CD8-positive, alpha-beta memory T cell (primary cell): ENCODE measurements around the gene B9D1. TPM values are rescaled to one million over a fixed set of nuclear protein-coding genes. Genes with fewer than 3 reads are reported as not detected.

Experiments
- CTCF ChIA-PET: fragments of 350-600 bp; sonication (Branson Sonifier 250); formaldehyde crosslinking; loops from one replicate; lab custom pipeline; 2021; ENCODE audit warnings: antibody characterized with exemption; lab: Charles Lee
- POLR2A ChIA-PET: fragments of 350-600 bp; sonication (Branson Sonifier 250); formaldehyde crosslinking; loops from one replicate; lab custom pipeline; 2021; ENCODE audit warnings: antibody characterized with exemption; lab: Charles Lee
- DNase-seq, 5 donors: peaks; one replicate each; pipeline versions ENCODE4 v3.0.0 to v3.0.0-alpha.2; 2020 to 2022; ENCODE audit warnings: mixed read lengths in 1 of 5
- H3K27ac ChIP-seq: one replicate; pipeline ENCODE4 v1.7.0; 2013; ENCODE audit warnings: low read depth, mild to moderate bottlenecking, low read length, moderate library complexity
- H3K27me3 ChIP-seq: 2 replicates; pipeline ENCODE4 v1.7.0; 2013; ENCODE audit warnings: low read length, mild to moderate bottlenecking; ENCODE audit not compliant: insufficient read depth, poor library complexity, severe bottlenecking
- H3K36me3 ChIP-seq: 2 replicates; pipeline ENCODE4 v1.7.0; 2013; ENCODE audit warnings: mild to moderate bottlenecking, low read length, moderate library complexity; ENCODE audit not compliant: insufficient read depth
- H3K4me1 ChIP-seq: 2 replicates; pipeline ENCODE4 v1.7.0; 2013; ENCODE audit warnings: mild to moderate bottlenecking, low read length, moderate library complexity; ENCODE audit not compliant: insufficient read depth
- H3K4me3 ChIP-seq: 2 replicates; pipeline ENCODE4 v1.7.0; 2013; ENCODE audit warnings: mild to moderate bottlenecking, low read length
- H3K9me3 ChIP-seq: 2 replicates; pipeline ENCODE4 v1.7.0; 2013; ENCODE audit warnings: mild to moderate bottlenecking, low read length
- H3K27ac Mint-ChIP-seq, 8 donors: one replicate each; pipeline ENCODE4 v1.8.0; 2020 to 2021; ENCODE audit warnings: mixed read lengths in 8 of 8, mild to moderate bottlenecking in 6 of 8, inconsistent platforms in 3 of 8, moderate library complexity in 3 of 8
- H3K27me3 Mint-ChIP-seq, 2 donors: one replicate each; pipeline ENCODE4 v1.8.0; 2020 to 2021; ENCODE audit warnings: mixed read lengths in 2 of 2, mild to moderate bottlenecking in 1 of 2, moderate library complexity in 1 of 2
- H3K36me3 Mint-ChIP-seq, 3 donors: one replicate each; pipeline ENCODE4 v1.8.0; 2020 to 2021; ENCODE audit warnings: mixed read lengths in 3 of 3, inconsistent platforms in 1 of 3, mild to moderate bottlenecking in 1 of 3
- H3K4me1 Mint-ChIP-seq, 3 donors: one replicate each; pipeline ENCODE4 v1.8.0; 2020 to 2021; ENCODE audit warnings: mixed read lengths in 3 of 3, inconsistent platforms in 1 of 3, mild to moderate bottlenecking in 1 of 3
- H3K4me3 Mint-ChIP-seq, 7 donors: one replicate each; pipeline ENCODE4 v1.8.0; 2020 to 2021; ENCODE audit warnings: mixed read lengths in 7 of 7, mild to moderate bottlenecking in 6 of 7, moderate library complexity in 4 of 7, inconsistent platforms in 2 of 7
- H3K9me3 Mint-ChIP-seq, 5 donors: one replicate each; pipeline ENCODE4 v1.8.0; 2020 to 2022; ENCODE audit warnings: mixed read lengths in 5 of 5, mild to moderate bottlenecking in 3 of 5, moderate library complexity in 2 of 5, inconsistent platforms in 1 of 5
- polyA plus RNA-seq: library from polyadenylated mRNA; unstranded; fragments of 300-500 nt; fragmentation: Illumina TruSeq; gene quantifications from one replicate; pipeline ENCODE4 v1.2.3, GENCODE V29; 2021
- total RNA-seq, 2 experiments: library from RNA; stranded (reverse); gene quantifications; one replicate each; pipeline ENCODE4 v1.2.3, GENCODE V29; 2021

B9D1 gene
- total and polyA plus RNA-seq, 3 experiments from 2014 or later: 0.67 to 6.8 (median 4.8) TPM

DNA sequence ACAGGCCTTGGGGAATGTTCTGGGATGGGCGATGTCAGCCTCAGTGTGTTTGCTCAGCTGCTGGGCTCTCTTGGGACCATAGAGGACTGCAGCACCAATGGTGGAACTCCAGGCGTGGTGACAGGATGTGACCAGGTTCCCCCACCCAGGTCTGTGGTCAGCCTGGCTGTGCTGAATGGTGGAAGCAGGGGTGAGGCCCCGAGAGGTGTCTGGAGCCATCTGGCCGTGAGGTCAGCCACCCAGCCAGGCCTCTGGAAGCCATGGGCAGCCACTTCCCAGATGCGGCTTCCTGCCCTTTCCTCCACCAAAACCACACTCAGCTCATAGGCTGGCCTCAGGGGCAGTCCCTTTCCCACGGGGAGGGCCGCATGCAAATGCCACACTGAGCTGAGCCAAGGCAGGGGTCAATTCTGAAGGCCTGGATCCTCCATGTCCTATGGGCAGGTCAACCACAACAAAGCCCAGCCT, 8.0 kb upstream of the B9D1 start:
- Histone ChIP-seq H3K27ac (no peak overlapping the region), H3K4me1 (peaks cover 44% of the 10 kb centered on the region), H3K9me3 (no peaks in the 10 kb centered on the region), H3K36me3 (no peaks in the 10 kb centered on the region), H3K4me3 (peak overlapping the region; percentile 3), H3K27me3 (no peaks in the 10 kb centered on the region)
- H3K36me3 Mint-ChIP-seq: no peaks in the 10 kb centered on the region
- ChIA-PET CTCF (interaction anchor here (0.7 to 3.7 kb wide), 3 partner anchors 32 to 396 kb away, joined by 3 to 15 read pairs (median 4); no protein-coding TSS in a partner anchor), POLR2A (interaction anchor here (1.7 kb wide), 1 partner anchor 8 kb away, joined by 5 read pairs; the partner anchor contains the start of gene MAPK7)
- peak overlapping the region; percentile 48 to 85 (median 83) for H3K4me3 Mint-ChIP-seq
- no peaks in the 10 kb centered on the region for H3K9me3 Mint-ChIP-seq
- H3K27me3 Mint-ChIP-seq: peaks cover 0 to 2% of the 10 kb centered on the region in 2 donors
- DNase-seq: peak in 1 of 5 donors; percentile 48
- peaks cover 48 to 52% (median 50%) of the 10 kb centered on the region in 3 donors for H3K4me1 Mint-ChIP-seq
- H3K27ac Mint-ChIP-seq: peak overlapping the region; percentile 85 to 96 (median 95)

DNA sequence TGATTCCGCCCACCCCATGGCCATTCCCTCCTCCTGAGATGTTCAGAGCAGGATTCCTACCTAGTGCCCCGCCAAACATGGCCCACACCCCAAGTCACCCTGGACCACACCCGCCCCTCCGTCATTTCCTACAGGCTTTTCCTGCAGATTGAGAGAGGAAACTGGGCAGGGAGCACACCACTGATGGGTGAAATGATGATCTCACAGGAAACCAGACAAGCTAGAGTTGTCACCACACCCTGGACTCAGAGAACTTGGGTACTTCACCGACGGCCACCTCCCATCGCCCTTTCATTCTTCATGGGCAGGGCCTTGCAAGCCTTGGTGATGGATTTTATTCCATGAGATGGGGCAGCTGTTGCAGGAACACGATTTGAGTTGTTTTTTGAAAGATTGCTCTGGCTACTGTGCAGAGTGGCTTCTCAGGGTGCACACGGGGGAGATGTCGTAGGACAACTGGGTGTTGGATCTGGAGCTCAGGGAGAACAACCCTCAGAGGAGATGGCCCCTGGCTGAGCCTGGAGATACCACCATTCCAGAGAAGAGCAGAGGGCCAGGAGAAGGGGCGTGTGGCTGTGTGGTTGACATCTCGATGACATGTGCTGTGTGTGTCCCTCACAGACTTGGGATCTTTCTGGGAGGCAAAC, 7.4 kb upstream of the B9D1 start:
- Histone ChIP-seq H3K4me1 (peaks cover 44% of the 10 kb centered on the region), H3K36me3 (no peaks in the 10 kb centered on the region), H3K4me3 (peak overlapping the region; percentile 3), H3K9me3 (no peaks in the 10 kb centered on the region), H3K27me3 (no peaks in the 10 kb centered on the region), H3K27ac (no peak overlapping the region)
- peak overlapping the region; percentile 45 to 85 (median 83) for H3K4me3 Mint-ChIP-seq
- peaks cover 47 to 52% (median 50%) of the 10 kb centered on the region in 3 donors for H3K4me1 Mint-ChIP-seq
- peak in 4 of 5 donors; percentile 13 to 66 (median 36) for DNase-seq
- H3K27ac Mint-ChIP-seq: peak overlapping the region; percentile 85 to 96 (median 95)
- H3K27me3 Mint-ChIP-seq: peaks cover 0 to 2% of the 10 kb centered on the region in 2 donors
- POLR2A ChIA-PET: interaction anchor here (1.7 kb wide), 1 partner anchor 8 kb away, joined by 5 read pairs; the partner anchor contains the start of gene MAPK7
- no peaks in the 10 kb centered on the region for H3K36me3 Mint-ChIP-seq
- H3K9me3 Mint-ChIP-seq: no peaks in the 10 kb centered on the region
- CTCF ChIA-PET: interaction anchor here (1.2 to 3.7 kb wide), 2 partner anchors 32 to 77 kb away, joined by 4 to 15 read pairs; no protein-coding TSS in a partner anchor

- Mint-ChIP-seq H3K27me3 (peaks cover 0 to 2% of the 10 kb centered on the region in 2 donors), H3K27ac (peak overlapping the region; percentile 15 to 96 (median 92)), H3K36me3 (no peaks in the 10 kb centered on the region), H3K4me3 (peak overlapping the region; percentile 20 to 85 (median 72)), H3K4me1 (peaks cover 44 to 46% (median 46%) of the 10 kb centered on the region in 3 donors), H3K9me3 (no peaks in the 10 kb centered on the region)
- no peak overlapping the region for H3K4me3 ChIP-seq
- peaks cover 44% of the 10 kb centered on the region for H3K4me1 ChIP-seq
- H3K9me3 ChIP-seq: no peaks in the 10 kb centered on the region
- DNase-seq: peak in 1 of 5 donors; percentile 39
- POLR2A ChIA-PET: interaction anchor here (1.7 kb wide), 1 partner anchor 9 kb away, joined by 5 read pairs; the partner anchor contains the start of gene MAPK7
- CTCF ChIA-PET: interaction anchor here (0.8 to 3.7 kb wide), 3 partner anchors 8 to 78 kb away, joined by 3 to 15 read pairs (median 4); partner anchors contain the start of gene MAPK7
- no peaks in the 10 kb centered on the region for H3K27me3 ChIP-seq
- no peak overlapping the region for H3K27ac ChIP-seq
- H3K36me3 ChIP-seq: no peaks in the 10 kb centered on the region
Observed at GRCh38 chr17:19369107-19369778, 6.7 kb upstream of the B9D1 start.

- POLR2A ChIA-PET: no interaction called here
- peaks cover 0 to 2% of the 10 kb centered on the region in 2 donors for H3K27me3 Mint-ChIP-seq
- peak overlapping the region in 7 of 8 donors; percentile 4 to 96 (median 58) for H3K27ac Mint-ChIP-seq
- DNase-seq: peak in 1 of 5 donors; percentile 13
- Histone ChIP-seq H3K27me3 (no peaks in the 10 kb centered on the region), H3K4me3 (no peak overlapping the region), H3K4me1 (peaks cover 44% of the 10 kb centered on the region), H3K9me3 (no peaks in the 10 kb centered on the region), H3K27ac (no peak overlapping the region), H3K36me3 (no peaks in the 10 kb centered on the region)
- no peaks in the 10 kb centered on the region for H3K36me3 Mint-ChIP-seq
- H3K9me3 Mint-ChIP-seq: no peaks in the 10 kb centered on the region
- CTCF ChIA-PET: interaction anchor here (0.8 to 3.7 kb wide), 2 partner anchors 10 to 79 kb away, joined by 3 to 15 read pairs; partner anchors contain the start of gene MAPK7
- no peak overlapping the region for H3K4me3 Mint-ChIP-seq
- H3K4me1 Mint-ChIP-seq: peaks cover 41 to 46% (median 43%) of the 10 kb centered on the region in 3 donors
Observed at GRCh38 chr17:19368229-19368628, 5.7 kb upstream of the B9D1 start.

- POLR2A ChIA-PET: no interaction called here
- Histone ChIP-seq H3K27me3 (no peaks in the 10 kb centered on the region), H3K36me3 (no peaks in the 10 kb centered on the region), H3K4me1 (peaks cover 35% of the 10 kb centered on the region), H3K27ac (no peak overlapping the region), H3K9me3 (no peaks in the 10 kb centered on the region), H3K4me3 (no peak overlapping the region)
- DNase-seq: peak in 1 of 5 donors; percentile 12
- Mint-ChIP-seq H3K27me3 (peaks cover 0 to 2% of the 10 kb centered on the region in 2 donors), H3K9me3 (no peaks in the 10 kb centered on the region), H3K4me1 (peaks cover 37 to 45% (median 40%) of the 10 kb centered on the region in 3 donors), H3K36me3 (peaks cover 0 to 2% (median 0%) of the 10 kb centered on the region in 3 donors), H3K4me3 (no peak overlapping the region), H3K27ac (peak overlapping the region in 5 of 8 donors; percentile 32 to 77 (median 64))
- CTCF ChIA-PET: interaction anchor here (0.7 to 8.0 kb wide), 3 partner anchors 11 to 81 kb away, joined by 3 to 152 read pairs (median 118); partner anchors contain the start of gene MAPK7
Observed at GRCh38 chr17:19366637-19366972, 4.1 kb upstream of the B9D1 start.

GRCh38 chr17:19365833-19366636, 3.5 kb upstream of the B9D1 start:
- H3K27ac Mint-ChIP-seq: peak overlapping the region in 5 of 8 donors; percentile 20 to 72 (median 38)
- H3K27me3 Mint-ChIP-seq: peaks cover 0 to 2% of the 10 kb centered on the region in 2 donors

GRCh38 chr17:19365499-19365817, 2.9 kb upstream of the B9D1 start:
- H3K4me1 Mint-ChIP-seq: peaks cover 31 to 38% (median 32%) of the 10 kb centered on the region in 3 donors
- DNase-seq: peak in 1 of 5 donors; percentile 36
- H3K9me3 Mint-ChIP-seq: no peaks in the 10 kb centered on the region
- CTCF ChIA-PET: interaction anchor here (1.3 to 8.0 kb wide), 4 partner anchors 11 to 401 kb away, joined by 5 to 152 read pairs (median 64); partner anchors contain the start of gene MAPK7
- no peak overlapping the region for H3K4me3 Mint-ChIP-seq
- H3K27me3 Mint-ChIP-seq: peaks cover 0 to 2% of the 10 kb centered on the region in 2 donors
- H3K27ac Mint-ChIP-seq: peak overlapping the region in 2 of 8 donors; percentile 14 to 32
- no peaks in the 10 kb centered on the region for H3K27me3 ChIP-seq
- no peak overlapping the region for H3K27ac ChIP-seq
- H3K36me3 Mint-ChIP-seq: peaks cover 0 to 2% (median 0%) of the 10 kb centered on the region in 3 donors
- H3K4me1 ChIP-seq: peaks cover 24% of the 10 kb centered on the region
- no peaks in the 10 kb centered on the region for H3K9me3 ChIP-seq
- POLR2A ChIA-PET: no interaction called here
- H3K4me3 ChIP-seq: no peak overlapping the region
- H3K36me3 ChIP-seq: no peaks in the 10 kb centered on the region

More at GRCh38 chr17:19365833-19366636, 3.5 kb upstream of the B9D1 start:
- Histone ChIP-seq H3K4me3 (no peak overlapping the region), H3K9me3 (no peaks in the 10 kb centered on the region), H3K36me3 (no peaks in the 10 kb centered on the region), H3K4me1 (peaks cover 29% of the 10 kb centered on the region), H3K27me3 (no peaks in the 10 kb centered on the region), H3K27ac (no peak overlapping the region)
- Mint-ChIP-seq H3K9me3 (no peaks in the 10 kb centered on the region), H3K4me3 (peak overlapping the region in 2 of 7 donors; percentile 11 to 23), H3K36me3 (peaks cover 0 to 2% (median 0%) of the 10 kb centered on the region in 3 donors), H3K4me1 (peaks cover 37 to 44% (median 38%) of the 10 kb centered on the region in 3 donors)
- DNase-seq: peak in 1 of 5 donors; percentile 27
- POLR2A ChIA-PET: no interaction called here
- CTCF ChIA-PET: interaction anchor here (0.7 to 8.0 kb wide), 4 partner anchors 11 to 400 kb away, joined by 3 to 152 read pairs (median 64); partner anchors contain the start of gene MAPK7
